Large intestine (tissue), 3 donors: ENCODE data around the gene STAG1. TPM values are rescaled to one million over a fixed set of nuclear protein-coding genes. Genes with fewer than 3 reads are reported as not detected.
"Not testable (repeated sequence)": the region's sequence is repeated elsewhere in the genome, so short reads cannot be mapped to it uniquely, and the experiment has no call there.

Source experiments
- DNase-seq, 2 donors: peaks; one replicate each; pipeline versions ENCODE4 v3.0.0 to v3.0.0-alpha.2; 2013
- H3K27ac ChIP-seq: one replicate; pipeline ENCODE4 v1.5.1; 2013; ENCODE audit warnings: low read length
- H3K27me3 ChIP-seq: 2 replicates; pipeline ENCODE4 v1.6.1; 2013; ENCODE audit warnings: low read length; ENCODE audit not compliant: control insufficient read depth, insufficient read depth
- H3K36me3 ChIP-seq: 2 replicates; pipeline ENCODE4 v1.6.1; 2013; ENCODE audit warnings: low read length; ENCODE audit not compliant: control insufficient read depth, insufficient read depth
- H3K4me1 ChIP-seq: one replicate; pipeline ENCODE4 v1.6.1; 2013; ENCODE audit warnings: low read length; ENCODE audit not compliant: control insufficient read depth, insufficient read depth
- H3K4me3 ChIP-seq: one replicate; pipeline ENCODE4 v1.5.1; 2013; ENCODE audit warnings: low read length
- H3K9me3 ChIP-seq: one replicate; pipeline ENCODE4 v1.6.1; 2013; ENCODE audit warnings: mild to moderate bottlenecking, low read depth, low read length, moderate library complexity; ENCODE audit not compliant: control insufficient read depth
- WGBS: methylation state at CpG from one replicate; pipeline ENCODE4 v1.1.5; 2013; ENCODE audit warnings: low lambda C conversion rate; ENCODE audit not compliant: insufficient coverage; 5-methylcytosine and 5-hydroxymethylcytosine counted together
- polyA plus RNA-seq: library from polyadenylated mRNA; unstranded; fragments of 120-200 nt; gene quantifications from one replicate; pipeline ENCODE4 v1.2.1, GENCODE V29; 2013

STAG1 gene
- polyA plus RNA-seq, 1 donor: 28.8 TPM

GRCh38 chr3:136564962-136565361 is 187.2 kb downstream of the STAG1 start:
- not testable (repeated sequence) for H3K27ac ChIP-seq, H3K4me1 ChIP-seq, H3K4me3 ChIP-seq, DNase-seq, H3K36me3 ChIP-seq, H3K27me3 ChIP-seq, H3K9me3 ChIP-seq
- 100% methylated on average over 1 of the region's 1 CpG for WGBS

DNA sequence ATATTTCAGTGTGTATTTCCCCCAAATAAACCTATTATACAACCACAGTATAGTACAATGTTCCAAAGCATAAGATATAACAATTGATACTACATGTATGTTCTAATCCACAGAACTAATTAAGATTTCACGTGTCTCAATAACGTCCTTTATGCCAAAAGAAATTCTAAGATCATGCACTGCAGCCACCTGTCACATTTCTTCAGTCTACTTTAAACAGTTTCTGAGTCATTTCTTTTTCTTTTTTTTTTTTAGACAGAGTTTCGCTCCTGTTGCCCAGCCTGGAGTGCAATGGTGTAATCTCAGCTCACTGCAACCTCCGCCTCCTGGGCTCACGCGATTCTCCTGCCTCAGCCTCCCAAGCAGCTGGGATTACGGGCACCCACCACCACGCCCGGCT is 190.2 kb downstream of the STAG1 start:
- no peak overlapping the region for H3K27ac ChIP-seq
- DNase-seq: no peak
- peaks cover 5% of the 10 kb centered on the region for H3K36me3 ChIP-seq
- 100% methylated on average over 1 of the region's 9 CpGs for WGBS
- H3K4me1 ChIP-seq: no peaks in the 10 kb centered on the region
- no peak overlapping the region for H3K4me3 ChIP-seq
- no peaks in the 10 kb centered on the region for H3K9me3 ChIP-seq
- H3K27me3 ChIP-seq: no peaks in the 10 kb centered on the region

DNA sequence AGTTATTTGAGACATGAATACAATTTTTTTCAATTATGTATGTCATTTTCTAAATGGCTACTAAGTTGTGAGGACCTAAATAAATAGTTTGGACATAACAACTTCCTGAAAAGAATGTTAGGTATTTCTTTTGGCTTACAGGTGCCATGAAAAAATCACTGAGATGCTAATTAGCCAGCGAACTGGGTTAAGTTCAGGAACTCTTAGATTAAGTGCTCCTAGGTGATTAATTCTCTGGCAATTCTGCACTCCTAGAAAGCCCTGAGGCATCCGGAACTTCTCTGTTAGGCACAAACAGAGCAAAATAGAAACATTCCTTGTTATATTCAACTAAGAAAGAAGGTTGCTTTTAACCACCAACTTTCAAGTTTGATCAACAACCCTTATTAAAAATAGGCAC is 192.3 kb downstream of the STAG1 start:
- DNase-seq: no peak
- Histone ChIP-seq H3K36me3 (peaks cover 6% of the 10 kb centered on the region), H3K4me1 (no peaks in the 10 kb centered on the region), H3K27me3 (no peaks in the 10 kb centered on the region), H3K4me3 (no peak overlapping the region), H3K9me3 (no peaks in the 10 kb centered on the region), H3K27ac (no peak overlapping the region)
- WGBS: no CpG with 5 or more reads among the region's 2 CpGs

- H3K27ac ChIP-seq, H3K36me3 ChIP-seq, H3K27me3 ChIP-seq, H3K4me3 ChIP-seq, DNase-seq, H3K4me1 ChIP-seq, H3K9me3 ChIP-seq: not testable (repeated sequence)
- 100% methylated on average over 1 of the region's 1 CpG for WGBS
Measured at GRCh38 chr3:136549461-136549860, 202.7 kb downstream of the STAG1 start.

DNA sequence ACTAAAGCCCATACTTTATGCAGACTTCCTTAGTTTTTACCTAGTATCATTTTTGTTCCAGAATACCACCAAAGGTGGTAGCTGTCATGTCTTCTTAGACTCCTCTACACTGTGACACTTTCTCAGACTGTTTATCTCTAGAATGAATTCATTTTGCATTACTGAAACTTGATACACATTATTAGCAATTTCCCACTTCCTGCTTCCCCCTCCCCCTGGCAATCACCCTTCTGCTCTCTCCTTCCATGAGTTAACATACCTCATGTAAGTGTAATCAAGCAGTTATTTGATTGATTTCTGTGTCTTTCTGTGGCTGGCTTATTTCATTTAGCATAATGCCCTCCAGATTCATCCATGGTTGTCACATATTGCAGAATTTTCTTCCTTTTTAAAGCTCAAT is 204.9 kb downstream of the STAG1 start:
- DNase-seq: no peak
- H3K9me3 ChIP-seq: peaks cover 3% of the 10 kb centered on the region
- H3K27me3 ChIP-seq: no peaks in the 10 kb centered on the region
- H3K36me3 ChIP-seq: peaks cover 2% of the 10 kb centered on the region
- H3K27ac ChIP-seq: no peak overlapping the region
- H3K4me1 ChIP-seq: no peaks in the 10 kb centered on the region
- H3K4me3 ChIP-seq: no peak overlapping the region

- H3K27ac ChIP-seq: no peak overlapping the region
- peaks cover 3% of the 10 kb centered on the region for H3K9me3 ChIP-seq
- DNase-seq: no peak
- H3K36me3 ChIP-seq: peaks cover 2% of the 10 kb centered on the region
- H3K4me3 ChIP-seq: no peak overlapping the region
- H3K4me1 ChIP-seq: no peaks in the 10 kb centered on the region
- no peaks in the 10 kb centered on the region for H3K27me3 ChIP-seq
Measured at GRCh38 chr3:136546720-136547119, 205.5 kb downstream of the STAG1 start.

DNA sequence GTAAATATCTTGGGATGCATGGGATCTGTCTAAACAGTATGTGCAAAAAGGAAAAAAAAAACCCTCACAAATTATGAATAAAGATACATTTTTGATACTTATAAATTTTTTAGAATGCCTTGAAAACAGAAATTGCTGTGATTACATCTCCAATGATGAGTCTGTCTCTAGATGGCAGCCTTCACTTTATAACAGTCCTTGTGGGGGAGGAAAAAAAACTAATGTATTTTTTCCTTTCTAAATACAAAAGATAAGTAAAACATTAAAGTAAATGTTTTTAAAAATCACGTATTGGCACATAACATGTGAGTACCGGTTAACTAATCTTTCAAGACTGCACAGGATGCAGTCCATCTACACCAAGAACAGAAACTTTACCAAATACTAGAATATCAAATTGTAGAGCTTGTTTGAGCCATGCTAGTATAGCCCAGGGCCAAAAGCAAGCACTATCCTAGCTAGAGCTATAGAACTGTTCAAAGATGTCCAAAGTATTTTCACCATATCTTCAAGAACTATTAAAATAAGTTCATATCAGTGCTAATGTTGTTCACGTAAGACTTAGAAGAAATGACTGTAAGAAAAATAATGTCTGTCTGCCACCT is 206.4 kb downstream of the STAG1 start:
- Histone ChIP-seq H3K36me3 (no peaks in the 10 kb centered on the region), H3K27me3 (no peaks in the 10 kb centered on the region), H3K9me3 (no peaks in the 10 kb centered on the region), H3K27ac (no peak overlapping the region), H3K4me1 (no peaks in the 10 kb centered on the region), H3K4me3 (no peak overlapping the region)
- DNase-seq: no peak
- no CpG with 5 or more reads among the region's 3 CpGs for WGBS

DNA sequence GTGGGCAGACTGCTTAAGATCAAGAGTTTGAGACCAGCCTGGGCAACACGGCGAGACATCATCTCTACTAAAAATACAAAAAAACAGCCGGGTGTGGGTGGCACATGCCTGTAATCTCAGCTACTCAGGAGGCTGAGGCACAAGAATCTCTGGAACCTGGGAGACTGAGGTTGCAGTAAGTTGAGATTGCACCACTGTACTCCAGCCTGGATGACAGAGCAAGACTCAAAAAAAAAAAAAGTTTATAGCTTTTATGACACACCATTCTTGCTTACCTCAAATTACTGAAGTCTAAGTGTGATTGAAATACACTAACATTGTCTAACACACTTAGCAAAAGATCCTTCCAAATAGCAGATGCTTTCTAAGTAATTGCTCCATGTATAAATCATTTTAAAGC is 207.6 kb downstream of the STAG1 start:
- Histone ChIP-seq H3K4me1 (no peaks in the 10 kb centered on the region), H3K27ac (no peak overlapping the region), H3K36me3 (no peaks in the 10 kb centered on the region), H3K27me3 (no peaks in the 10 kb centered on the region), H3K9me3 (no peaks in the 10 kb centered on the region), H3K4me3 (no peak overlapping the region)
- peak in 1 of 2 donors; percentile 11 for DNase-seq
- no CpG with 5 or more reads among the region's 3 CpGs for whole genome bisulfite sequencing

DNA sequence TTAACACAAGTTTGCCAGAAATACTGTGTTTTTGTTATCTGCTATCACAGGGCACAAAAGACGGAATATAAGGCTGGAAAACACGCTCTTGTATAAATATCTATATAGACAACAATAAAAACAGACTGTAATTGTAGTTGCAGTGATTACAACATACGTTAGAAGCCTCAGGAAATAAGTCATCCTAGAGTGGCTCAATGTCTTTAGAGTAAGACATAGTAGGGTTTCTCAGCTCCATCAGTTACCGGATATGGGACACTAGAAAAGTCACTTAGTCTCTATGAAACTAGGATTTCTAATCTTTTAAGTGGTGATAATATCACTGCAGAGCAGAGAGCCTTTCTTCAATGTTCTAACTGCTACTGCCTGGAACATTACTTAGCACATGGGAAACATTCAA is 208.8 kb downstream of the STAG1 start:
- H3K4me1 ChIP-seq: no peaks in the 10 kb centered on the region
- no peak overlapping the region for H3K4me3 ChIP-seq
- WGBS: 83% methylated on average over 3 of the region's 4 CpGs
- H3K27me3 ChIP-seq: no peaks in the 10 kb centered on the region
- H3K9me3 ChIP-seq: no peaks in the 10 kb centered on the region
- no peak overlapping the region for H3K27ac ChIP-seq
- DNase-seq: no peak
- peaks cover 2% of the 10 kb centered on the region for H3K36me3 ChIP-seq

DNA sequence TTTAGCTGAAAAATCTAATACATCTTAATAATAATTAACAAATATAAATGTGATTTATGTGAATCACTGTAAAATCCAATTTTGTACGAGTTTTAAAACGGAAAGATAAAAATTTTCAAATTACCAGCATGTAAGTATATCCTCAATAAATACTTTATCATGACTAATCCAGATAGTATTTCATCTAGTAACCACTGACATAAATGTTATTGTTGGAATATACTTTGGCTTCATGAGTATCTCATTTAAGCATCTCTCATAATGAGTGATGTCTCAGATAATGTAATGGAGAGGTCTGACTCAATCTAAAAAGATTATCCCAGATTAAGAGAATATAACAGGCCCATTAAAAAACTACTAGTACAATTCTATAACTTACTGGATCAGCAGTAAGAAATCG is 216.3 kb downstream of the STAG1 start:
- Histone ChIP-seq H3K27me3 (no peaks in the 10 kb centered on the region), H3K4me3 (no peak overlapping the region), H3K4me1 (no peaks in the 10 kb centered on the region), H3K27ac (no peak overlapping the region), H3K36me3 (peaks cover 3% of the 10 kb centered on the region), H3K9me3 (peaks cover 11% of the 10 kb centered on the region)
- DNase-seq: no peak
- WGBS: 100% methylated on average over 3 of the region's 3 CpGs

GRCh38 chr3:136532766-136533165 is 219.4 kb downstream of the STAG1 start:
- no peak overlapping the region for H3K4me3 ChIP-seq
- peaks cover 26% of the 10 kb centered on the region for H3K9me3 ChIP-seq
- DNase-seq: no peak
- H3K27me3 ChIP-seq: no peaks in the 10 kb centered on the region
- H3K27ac ChIP-seq: no peak overlapping the region
- no CpG with 5 or more reads among the region's 1 CpG for WGBS
- peaks cover 10% of the 10 kb centered on the region for H3K36me3 ChIP-seq
- H3K4me1 ChIP-seq: no peaks in the 10 kb centered on the region
